Measurements from ENCODE around the gene DAW1.

DNA sequence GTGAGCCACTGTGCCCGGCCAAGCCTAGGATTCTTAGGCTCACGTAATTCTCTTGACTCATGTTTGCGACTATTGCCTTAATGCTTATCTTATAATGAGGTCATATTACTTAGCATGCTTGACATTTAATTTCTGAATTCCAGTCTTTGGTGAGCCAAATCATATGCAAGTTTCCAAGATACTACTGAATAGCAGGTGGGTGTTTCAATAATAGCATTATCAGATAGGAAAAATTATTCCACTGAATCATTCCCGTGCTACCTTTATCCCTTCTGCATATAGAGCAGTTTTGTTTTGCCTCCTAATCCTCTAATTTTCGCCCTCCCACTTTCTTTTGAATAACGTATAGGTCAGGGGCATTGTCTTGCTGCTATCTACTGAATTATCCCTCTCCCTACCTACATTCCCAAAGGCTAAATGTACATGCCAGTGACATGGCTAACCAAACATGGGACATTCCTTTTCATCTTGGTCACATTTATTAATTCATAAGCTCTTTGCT lies 4.9 kb downstream of the DAW1 start:
- TF ChIP-seq, protein P1, sequence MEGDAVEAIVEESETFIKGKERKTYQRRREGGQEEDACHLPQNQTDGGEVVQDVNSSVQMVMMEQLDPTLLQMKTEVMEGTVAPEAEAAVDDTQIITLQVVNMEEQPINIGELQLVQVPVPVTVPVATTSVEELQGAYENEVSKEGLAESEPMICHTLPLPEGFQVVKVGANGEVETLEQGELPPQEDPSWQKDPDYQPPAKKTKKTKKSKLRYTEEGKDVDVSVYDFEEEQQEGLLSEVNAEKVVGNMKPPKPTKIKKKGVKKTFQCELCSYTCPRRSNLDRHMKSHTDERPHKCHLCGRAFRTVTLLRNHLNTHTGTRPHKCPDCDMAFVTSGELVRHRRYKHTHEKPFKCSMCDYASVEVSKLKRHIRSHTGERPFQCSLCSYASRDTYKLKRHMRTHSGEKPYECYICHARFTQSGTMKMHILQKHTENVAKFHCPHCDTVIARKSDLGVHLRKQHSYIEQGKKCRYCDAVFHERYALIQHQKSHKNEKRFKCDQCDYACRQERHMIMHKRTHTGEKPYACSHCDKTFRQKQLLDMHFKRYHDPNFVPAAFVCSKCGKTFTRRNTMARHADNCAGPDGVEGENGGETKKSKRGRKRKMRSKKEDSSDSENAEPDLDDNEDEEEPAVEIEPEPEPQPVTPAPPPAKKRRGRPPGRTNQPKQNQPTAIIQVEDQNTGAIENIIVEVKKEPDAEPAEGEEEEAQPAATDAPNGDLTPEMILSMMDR (IDR thresholded peaks at IDR 0.05; ENCODE audit: insufficient read depth, low read length) = no peak
- no peak for TF ChIP-seq POLR2AphosphoS5 (IDR thresholded peaks at IDR 0.05; ENCODE audit: low read depth)

Data from HL-60 (cell line).